ENCODE data around the gene MLIP.

DNA sequence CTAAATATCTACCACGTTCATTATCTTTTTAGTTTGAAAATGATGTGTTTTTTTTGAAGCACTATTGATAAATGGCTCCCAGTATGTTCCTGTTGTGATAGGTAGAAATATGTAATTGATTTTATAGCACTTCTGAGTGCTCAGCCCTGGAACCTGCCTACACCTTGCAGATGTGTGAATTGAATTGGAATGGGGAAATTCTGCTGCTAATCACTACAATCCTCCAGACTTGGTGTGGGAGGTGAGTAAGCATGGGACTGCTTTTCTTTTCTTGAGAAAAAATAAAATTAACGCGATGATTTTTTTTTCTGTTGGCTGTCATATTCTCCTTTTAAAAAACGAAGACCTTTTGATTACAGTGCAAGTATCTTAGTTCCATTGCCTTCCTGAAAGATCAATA, 37.1 kb upstream of the MLIP start:
- TF ChIP-seq POLR2A (IDR thresholded peaks at IDR 0.05): no peak
- TF ChIP-seq, protein P1, sequence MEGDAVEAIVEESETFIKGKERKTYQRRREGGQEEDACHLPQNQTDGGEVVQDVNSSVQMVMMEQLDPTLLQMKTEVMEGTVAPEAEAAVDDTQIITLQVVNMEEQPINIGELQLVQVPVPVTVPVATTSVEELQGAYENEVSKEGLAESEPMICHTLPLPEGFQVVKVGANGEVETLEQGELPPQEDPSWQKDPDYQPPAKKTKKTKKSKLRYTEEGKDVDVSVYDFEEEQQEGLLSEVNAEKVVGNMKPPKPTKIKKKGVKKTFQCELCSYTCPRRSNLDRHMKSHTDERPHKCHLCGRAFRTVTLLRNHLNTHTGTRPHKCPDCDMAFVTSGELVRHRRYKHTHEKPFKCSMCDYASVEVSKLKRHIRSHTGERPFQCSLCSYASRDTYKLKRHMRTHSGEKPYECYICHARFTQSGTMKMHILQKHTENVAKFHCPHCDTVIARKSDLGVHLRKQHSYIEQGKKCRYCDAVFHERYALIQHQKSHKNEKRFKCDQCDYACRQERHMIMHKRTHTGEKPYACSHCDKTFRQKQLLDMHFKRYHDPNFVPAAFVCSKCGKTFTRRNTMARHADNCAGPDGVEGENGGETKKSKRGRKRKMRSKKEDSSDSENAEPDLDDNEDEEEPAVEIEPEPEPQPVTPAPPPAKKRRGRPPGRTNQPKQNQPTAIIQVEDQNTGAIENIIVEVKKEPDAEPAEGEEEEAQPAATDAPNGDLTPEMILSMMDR (IDR thresholded peaks at IDR 0.05): no peak

Data from gastroesophageal sphincter (tissue), 3 donors.